H9 (cell line): ENCODE results near the gene ANKRD52. TPM values are rescaled to one million over a fixed set of nuclear protein-coding genes. Genes with fewer than 3 reads are reported as not detected.

ENCODE experiments used
- DNase-seq: peaks from one replicate; pipeline ENCODE4 v3.0.0-alpha.2; 2017
- H2AFZ ChIP-seq: one replicate; pipeline ENCODE4 v1.6.1; 2013; ENCODE audit warnings: mild to moderate bottlenecking, low read length, control low read depth, moderate library complexity
- H2AK5ac ChIP-seq: 2 replicates; pipeline ENCODE4 v1.6.1; 2013; ENCODE audit warnings: low read length, control low read depth, mixed read lengths; ENCODE audit not compliant: insufficient read length
- H2BK120ac ChIP-seq: one replicate; pipeline ENCODE4 v1.6.1; 2013; ENCODE audit warnings: low read depth, mild to moderate bottlenecking, low read length, control low read depth, inconsistent platforms; ENCODE audit not compliant: poor library complexity, severe bottlenecking
- H2BK12ac ChIP-seq: 2 replicates; pipeline ENCODE4 v1.6.1; 2013; ENCODE audit warnings: low read length, control low read depth, mixed read lengths, low read depth; ENCODE audit not compliant: insufficient read length
- H2BK15ac ChIP-seq: 2 replicates; pipeline ENCODE4 v1.6.1; 2013; ENCODE audit warnings: low read depth, low read length, control low read depth
- H2BK20ac ChIP-seq: one replicate; pipeline ENCODE4 v1.6.1; 2013; ENCODE audit warnings: low read depth, mild to moderate bottlenecking, low read length, control low read depth, inconsistent platforms; ENCODE audit not compliant: poor library complexity, severe bottlenecking
- H2BK5ac ChIP-seq: 2 replicates; pipeline ENCODE4 v1.6.1; 2013; ENCODE audit warnings: low read length, control low read depth, mixed read lengths; ENCODE audit not compliant: insufficient read length
- H3K14ac ChIP-seq: 2 replicates; pipeline ENCODE4 v1.6.1; 2013; ENCODE audit warnings: low read length, control low read depth; ENCODE audit not compliant: insufficient read depth
- H3K18ac ChIP-seq: 2 replicates; pipeline ENCODE4 v1.6.1; 2013; ENCODE audit warnings: low read depth, mild to moderate bottlenecking, mixed read lengths, low read length, control low read depth; ENCODE audit not compliant: insufficient read length
- H3K23ac ChIP-seq: 2 replicates; pipeline ENCODE4 v1.6.1; 2013; ENCODE audit warnings: low read length, control low read depth, mixed read lengths, low read depth; ENCODE audit not compliant: insufficient read length
- H3K23me2 ChIP-seq: 2 replicates; pipeline ENCODE4 v1.6.1; 2013; ENCODE audit warnings: low read depth, mild to moderate bottlenecking, mixed read lengths, low read length, control low read depth; ENCODE audit not compliant: insufficient read length, poor library complexity, severe bottlenecking
- H3K27ac ChIP-seq: 2 replicates; pipeline ENCODE4 v1.5.1; 2013; ENCODE audit warnings: low read length, control low read depth, mixed read lengths, low read depth; ENCODE audit not compliant: insufficient read length
- H3K27me3 ChIP-seq: 2 replicates; pipeline ENCODE4 v1.6.1; 2013; ENCODE audit warnings: low read length, control low read depth, inconsistent platforms; ENCODE audit not compliant: insufficient read depth
- H3K4ac ChIP-seq: 2 replicates; pipeline ENCODE4 v1.6.1; 2013; ENCODE audit warnings: low read depth, mild to moderate bottlenecking, control low read depth, inconsistent platforms, low read length, moderate library complexity
- H3K4me1 ChIP-seq: 2 replicates; pipeline ENCODE4 v1.6.1; 2013; ENCODE audit warnings: low read length, control low read depth, inconsistent platforms; ENCODE audit not compliant: insufficient read depth
- H3K4me2 ChIP-seq: 2 replicates; pipeline ENCODE4 v1.6.1; 2013; ENCODE audit warnings: low read length, control low read depth, mixed read lengths; ENCODE audit not compliant: insufficient read length, insufficient read depth
- H3K56ac ChIP-seq: 2 replicates; pipeline ENCODE4 v1.6.1; 2013; ENCODE audit warnings: low read depth, mild to moderate bottlenecking, mixed read lengths, low read length, control low read depth; ENCODE audit not compliant: insufficient read length
- H3K79me1 ChIP-seq: 2 replicates; pipeline ENCODE4 v1.6.1; 2013; ENCODE audit warnings: low read depth, mild to moderate bottlenecking, moderate library complexity, low read length, control low read depth, inconsistent platforms; ENCODE audit not compliant: insufficient read depth, poor library complexity, severe bottlenecking
- H3K79me2 ChIP-seq: 2 replicates; pipeline ENCODE4 v1.6.1; 2013; ENCODE audit warnings: low read length, control low read depth, inconsistent platforms; ENCODE audit not compliant: insufficient read depth
- H3K9ac ChIP-seq: 2 replicates; pipeline ENCODE4 v1.6.1; 2013; ENCODE audit warnings: low read length, control low read depth, mixed read lengths; ENCODE audit not compliant: insufficient read length; ENCODE audit errors: extremely low read depth
- H3K9me3 ChIP-seq: one replicate; pipeline ENCODE4 v1.6.1; 2013; ENCODE audit warnings: low read depth, low read length, inconsistent platforms; ENCODE audit not compliant: control insufficient read depth
- H3T11ph ChIP-seq: one replicate; pipeline ENCODE4 v1.6.1; 2013; ENCODE audit warnings: mild to moderate bottlenecking, low read length, control low read depth, inconsistent platforms
- H4K20me1 ChIP-seq: one replicate; pipeline ENCODE4 v1.6.1; 2013; ENCODE audit not compliant: control insufficient read depth, insufficient read length, insufficient read depth
- H4K5ac ChIP-seq: 2 replicates; pipeline ENCODE4 v1.6.1; 2013; ENCODE audit warnings: low read depth, mild to moderate bottlenecking, mixed read lengths, low read length, control low read depth; ENCODE audit not compliant: insufficient read length
- H4K8ac ChIP-seq: replicated peaks from 2 replicates; pipeline ENCODE4 v1.6.1; 2013; ENCODE audit warnings: low read length, control low read depth, mixed read lengths, low read depth; ENCODE audit not compliant: insufficient read length
- H4K91ac ChIP-seq: 2 replicates; pipeline ENCODE4 v1.6.1; 2013; ENCODE audit warnings: low read depth, mild to moderate bottlenecking, moderate library complexity, mixed read lengths, low read length, control low read depth; ENCODE audit not compliant: insufficient read length
- H3K27ac Mint-ChIP-seq, 3 experiments: 2 replicates in 2 of 3; 3 replicates in 1 of 3; pipeline ENCODE4 v1.8.0; 2020 to 2021; ENCODE audit warnings: mixed read lengths in 3 of 3, mild to moderate bottlenecking in 1 of 3, moderate library complexity in 1 of 3
- H3K27me3 Mint-ChIP-seq: 2 replicates; pipeline ENCODE4 v1.8.0; 2021; ENCODE audit warnings: low read depth, mild to moderate bottlenecking, moderate library complexity, mixed read lengths
- H3K36me3 Mint-ChIP-seq, 3 experiments: 2 replicates in 2 of 3; 3 replicates in 1 of 3; pipeline ENCODE4 v1.8.0; 2020 to 2021; ENCODE audit warnings: low read depth in 3 of 3, mixed read lengths in 3 of 3; ENCODE audit not compliant: insufficient read depth in 1 of 3
- H3K4me1 Mint-ChIP-seq, 2 experiments: 2 replicates each; pipeline ENCODE4 v1.8.0; 2020; ENCODE audit warnings: mixed read lengths in 2 of 2
- H3K4me3 Mint-ChIP-seq, 2 experiments: 2 replicates in 1 of 2; 3 replicates in 1 of 2; pipeline ENCODE4 v1.8.0; 2020 to 2021; ENCODE audit warnings: mild to moderate bottlenecking in 2 of 2, mixed read lengths in 2 of 2, moderate library complexity in 1 of 2
- H3K9me3 Mint-ChIP-seq, 2 experiments: 2 replicates in 1 of 2; 3 replicates in 1 of 2; pipeline ENCODE4 v1.8.0; 2020; ENCODE audit warnings: mild to moderate bottlenecking in 2 of 2, mixed read lengths in 2 of 2, moderate library complexity in 1 of 2
- CTCF ChIP-seq: fragments of 200-600 bp; sonication (generic); conservative IDR thresholded peaks from 3 replicates; pipeline ENCODE4 v1.8.0; 2021; ENCODE audit warnings: antibody characterized with exemption, mild to moderate bottlenecking
- WGBS: extraction: QIAGEN DNeasy Blood & Tissue Kit; methylation state at CpG from one replicate; pipeline ENCODE4 v1.1.7; 2013; ENCODE audit warnings: missing lambda C conversion rate, low lambda C conversion rate, mixed read lengths; ENCODE audit not compliant: insufficient read length; ENCODE audit errors: extremely low coverage; 5-methylcytosine and 5-hydroxymethylcytosine counted together
- total RNA-seq: library from RNA; stranded (reverse); gene quantifications from 2 replicates; pipeline ENCODE4 v1.2.1, GENCODE V29; 2021

The ANKRD52 gene
- total RNA-seq, 1 experiment from 2014 or later: 33.4 TPM

- DNase-seq: no peak
- Histone ChIP-seq H3K79me2 (no peaks in the 10 kb centered on the region), H2BK20ac (no peak overlapping the region), H3K79me1 (no peaks in the 10 kb centered on the region), H3K9ac (no peak overlapping the region), H3K4ac (no peak overlapping the region), H3K4me1 (no peaks in the 10 kb centered on the region), H4K5ac (no peak overlapping the region), H3K27ac (no peak overlapping the region), H3T11ph (no peak overlapping the region), H2BK120ac (no peak overlapping the region), H3K14ac (no peak overlapping the region), H3K9me3 (no peaks in the 10 kb centered on the region), H4K20me1 (no peaks in the 10 kb centered on the region), H2AK5ac (no peak overlapping the region), H3K27me3 (no peaks in the 10 kb centered on the region), H3K23ac (no peak overlapping the region), H2BK15ac (no peak overlapping the region), H3K18ac (no peak overlapping the region), H4K8ac (no peak overlapping the region), H2BK12ac (no peak overlapping the region), H2BK5ac (no peak overlapping the region), H2AFZ (no peak overlapping the region), H3K56ac (no peak overlapping the region), H3K23me2 (no peaks in the 10 kb centered on the region), H4K91ac (no peak overlapping the region), H3K4me2 (no peak overlapping the region)
- peak overlapping the region in 1 of 3 experiments; percentile 9; a peak in 1 of 7 replicates for H3K27ac Mint-ChIP-seq
- no peak for TF ChIP-seq CTCF
- peaks cover 2% of the 10 kb centered on the region; the same call in 1 of the 2 replicates for H3K27me3 Mint-ChIP-seq
- H3K4me3 Mint-ChIP-seq: no peak overlapping the region
- H3K36me3 Mint-ChIP-seq: peaks cover 4 to 8% (median 8%) of the 10 kb centered on the region in 3 experiments; a peak in 6 of 7 replicates
- peaks cover 20 to 23% of the 10 kb centered on the region in 2 experiments for H3K4me1 Mint-ChIP-seq
- H3K9me3 Mint-ChIP-seq: no peaks in the 10 kb centered on the region; a peak in 1 of 5 replicates
- WGBS: no CpG with 5 or more reads among the region's 3 CpGs
These were observed 2.7 kb upstream of the ANKRD52 start for GRCh38 chr12:56260921-56261320.
